Natural killer cell treated with Interleukin-12 subunit alpha and Interleukin-12 subunit beta and Interleukin-15 and Interleukin-18, amount 100 ng/mL, for 72 hours (primary cell): ENCODE results near the gene DDIAS. TPM values are rescaled to one million over a fixed set of nuclear protein-coding genes. Genes with fewer than 3 reads are reported as not detected.
"Not testable (repeated sequence)": the region's sequence is repeated elsewhere in the genome, so short reads cannot be mapped to it uniquely, and the experiment has no call there.

Experiments
- ATAC-seq, 2 donors: fragments of 150-1000 bp; cut with Tn5 transposase in 1 of 2; sonication (Bioruptor Pico), chemical (Tn5 transposase) in 1 of 2; 2 replicates each; pipeline ENCODE4 v1.10.0; 2021
- DNase-seq: peaks from one replicate; pipeline ENCODE4 v3.0.0; 2022; ENCODE audit warnings: low spot score
- H3K27ac Mint-ChIP-seq, 2 donors: 1 replicate in 1 of 2; 2 replicates in 1 of 2; pipeline ENCODE4 v1.8.0; 2022; ENCODE audit warnings: mixed read lengths in 2 of 2, mild to moderate bottlenecking in 1 of 2, moderate library complexity in 1 of 2
- H3K27me3 Mint-ChIP-seq, 2 donors: 1 replicate in 1 of 2; 2 replicates in 1 of 2; pipeline ENCODE4 v1.8.0; 2022; ENCODE audit warnings: mixed read lengths in 2 of 2
- H3K36me3 Mint-ChIP-seq: one replicate; pipeline ENCODE4 v1.8.0; 2022; ENCODE audit warnings: mixed read lengths
- H3K4me1 Mint-ChIP-seq, 2 donors: 1 replicate in 1 of 2; 2 replicates in 1 of 2; pipeline ENCODE4 v1.8.0; 2022; ENCODE audit warnings: low read depth in 2 of 2, mixed read lengths in 2 of 2, mild to moderate bottlenecking in 1 of 2
- H3K4me3 Mint-ChIP-seq: one replicate; pipeline ENCODE4 v1.8.0; 2022; ENCODE audit warnings: mixed read lengths
- H3K9me3 Mint-ChIP-seq: 2 replicates; pipeline ENCODE4 v1.8.0; 2022; ENCODE audit warnings: mixed read lengths
- total RNA-seq, 2 donors: library from RNA; stranded (reverse); gene quantifications; one replicate each; pipeline ENCODE4 v1.2.3, GENCODE V29; 2022

The DDIAS gene
- 10 to 100 TPM; 11.3 to 29.1 TPM for total RNA-seq

DNA sequence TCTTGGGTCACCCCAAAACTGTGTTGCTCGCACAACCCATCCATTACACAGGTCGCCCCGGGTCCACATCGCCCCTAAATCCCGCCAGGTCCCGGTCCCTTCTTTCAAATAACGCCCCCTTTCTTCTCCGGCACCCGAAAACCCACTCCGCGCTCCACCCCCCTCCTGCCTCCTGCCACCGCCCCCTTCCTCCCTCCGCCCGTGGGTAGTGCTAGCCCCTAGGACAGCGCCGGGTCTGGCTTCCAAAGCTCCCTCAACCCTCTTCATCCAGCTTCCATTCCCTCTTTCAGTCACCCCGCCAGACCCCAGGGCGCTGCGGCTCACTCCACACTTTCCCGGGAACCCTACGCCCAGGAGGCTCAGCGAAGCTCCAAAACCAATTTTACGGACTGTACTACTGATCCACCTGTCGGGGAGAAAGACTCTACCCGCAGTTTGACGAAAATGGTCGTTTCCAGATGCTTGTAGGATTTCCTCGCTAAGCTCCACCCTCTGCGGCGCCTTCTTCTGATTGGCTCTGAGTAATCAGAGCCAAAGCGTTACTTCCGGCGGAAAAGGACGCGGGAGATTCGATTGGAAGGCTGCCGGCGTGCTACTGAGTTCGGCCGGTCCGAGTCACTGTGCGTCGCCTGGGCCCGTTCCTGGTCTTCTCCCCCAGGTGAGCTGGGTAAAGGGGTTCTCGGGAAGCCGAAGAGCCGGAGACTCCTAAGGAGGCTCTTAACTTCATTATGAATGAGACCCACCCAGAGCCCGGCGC is at the start of gene DDIAS:
TSS of gene DDIAS (plus strand) at position 572 of the 757 bp plus-strand sequence. CDS start 13,003 bp downstream, outside the sequence.
- Mint-ChIP-seq H3K36me3 (no peaks in the 10 kb centered on the region), H3K9me3 (no peaks in the 10 kb centered on the region), H3K27ac (peak within 1 kb of the TSS; percentile 84 to 94), H3K27me3 (no peaks in the 10 kb centered on the region), H3K4me3 (peak within 1 kb of the TSS; percentile 98), H3K4me1 (peaks cover 33 to 51% of the 10 kb centered on the region in 2 donors)
- ATAC-seq (peak; percentile 83 to 87), DNase-seq (peak; percentile 96)

DNA sequence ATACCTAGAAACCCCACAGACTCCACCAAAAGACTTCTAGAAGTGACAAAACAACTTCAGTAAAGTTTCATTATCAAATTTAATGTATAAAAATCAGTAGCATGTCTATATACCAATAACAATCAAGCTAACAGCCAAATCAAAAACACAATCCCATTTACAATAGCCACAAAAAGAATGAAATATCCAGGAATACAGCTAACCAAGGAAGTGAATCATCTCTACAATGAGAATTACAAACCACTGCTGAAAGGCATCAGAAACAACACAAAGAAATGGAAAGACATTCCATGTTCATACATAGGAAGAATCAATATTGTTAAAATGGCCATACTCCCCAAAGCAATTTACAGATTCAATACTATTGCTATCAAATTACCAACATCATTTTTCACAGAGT is 47.3 kb upstream of the DDIAS start:
- Mint-ChIP-seq H3K4me1 (peaks cover 7% of the 10 kb centered on the region in 2 donors), H3K27me3 (no peaks in the 10 kb centered on the region), H3K4me3 (no peak overlapping the region), H3K27ac (no peak overlapping the region), H3K36me3 (no peaks in the 10 kb centered on the region), H3K9me3 (no peaks in the 10 kb centered on the region)
- DNase-seq (no peak), ATAC-seq (no peak)

GRCh38 chr11:82854916-82855315 is 46.6 kb upstream of the DDIAS start:
- DNase-seq, ATAC-seq, H3K4me1 Mint-ChIP-seq, H3K4me3 Mint-ChIP-seq, H3K9me3 Mint-ChIP-seq, H3K27me3 Mint-ChIP-seq, H3K36me3 Mint-ChIP-seq, H3K27ac Mint-ChIP-seq: not testable (repeated sequence)

DNA sequence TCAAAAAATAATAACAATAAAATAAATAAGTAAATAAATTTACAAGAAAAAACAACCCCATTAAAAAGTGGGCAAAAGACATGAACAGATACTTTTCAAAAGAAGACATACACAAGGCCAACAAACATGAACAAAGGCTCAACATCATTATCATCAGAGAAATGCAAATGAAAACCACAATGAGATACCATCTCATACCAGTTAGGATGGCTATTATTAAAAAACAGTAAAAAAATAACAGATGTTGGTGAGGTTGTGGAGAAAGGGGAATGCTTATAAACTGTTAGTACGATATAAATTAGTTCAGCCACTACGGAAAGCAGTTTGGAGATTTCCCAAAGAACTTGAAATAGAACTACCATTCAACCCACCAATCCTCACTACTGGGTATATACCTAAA is 45.9 kb upstream of the DDIAS start:
- Mint-ChIP-seq H3K27me3 (no peaks in the 10 kb centered on the region), H3K4me1 (peaks cover 7% of the 10 kb centered on the region in 2 donors), H3K27ac (no peak overlapping the region), H3K4me3 (no peak overlapping the region), H3K36me3 (no peaks in the 10 kb centered on the region), H3K9me3 (no peaks in the 10 kb centered on the region)
- ATAC-seq: no peak
- no peak for DNase-seq

DNA sequence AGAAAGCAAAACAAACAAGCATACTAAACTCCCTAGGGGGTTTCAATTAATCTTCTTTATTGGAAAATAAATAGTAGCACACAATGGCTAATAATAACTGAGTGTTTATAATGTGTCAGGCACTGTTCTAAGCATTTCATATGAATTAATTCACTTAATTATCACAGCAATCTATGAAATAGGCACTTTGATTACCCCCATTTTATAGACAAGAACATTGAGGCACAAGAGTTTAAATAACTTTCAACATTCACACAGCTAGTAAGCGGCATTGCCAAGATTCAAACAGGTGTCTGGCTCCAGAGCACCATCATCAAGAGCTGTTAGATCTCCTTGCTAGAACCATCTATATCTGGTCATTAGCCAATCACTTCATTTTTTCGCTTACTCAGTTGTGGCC is 44.4 kb upstream of the DDIAS start:
- peaks cover 7% of the 10 kb centered on the region in 2 donors for H3K4me1 Mint-ChIP-seq
- H3K9me3 Mint-ChIP-seq: no peaks in the 10 kb centered on the region
- no peaks in the 10 kb centered on the region for H3K27me3 Mint-ChIP-seq
- H3K36me3 Mint-ChIP-seq: no peaks in the 10 kb centered on the region
- no peak for DNase-seq
- H3K4me3 Mint-ChIP-seq: no peak overlapping the region
- no peak for ATAC-seq
- no peak overlapping the region for H3K27ac Mint-ChIP-seq

GRCh38 chr11:82858133-82858532 is 43.4 kb upstream of the DDIAS start:
- Mint-ChIP-seq H3K4me1 (peaks cover 7% of the 10 kb centered on the region in 2 donors), H3K36me3 (no peaks in the 10 kb centered on the region), H3K27ac (peak overlapping the region in 1 of 2 donors; percentile 7), H3K9me3 (no peaks in the 10 kb centered on the region), H3K27me3 (no peaks in the 10 kb centered on the region), H3K4me3 (no peak overlapping the region)
- no peak for ATAC-seq
- no peak for DNase-seq

DNA sequence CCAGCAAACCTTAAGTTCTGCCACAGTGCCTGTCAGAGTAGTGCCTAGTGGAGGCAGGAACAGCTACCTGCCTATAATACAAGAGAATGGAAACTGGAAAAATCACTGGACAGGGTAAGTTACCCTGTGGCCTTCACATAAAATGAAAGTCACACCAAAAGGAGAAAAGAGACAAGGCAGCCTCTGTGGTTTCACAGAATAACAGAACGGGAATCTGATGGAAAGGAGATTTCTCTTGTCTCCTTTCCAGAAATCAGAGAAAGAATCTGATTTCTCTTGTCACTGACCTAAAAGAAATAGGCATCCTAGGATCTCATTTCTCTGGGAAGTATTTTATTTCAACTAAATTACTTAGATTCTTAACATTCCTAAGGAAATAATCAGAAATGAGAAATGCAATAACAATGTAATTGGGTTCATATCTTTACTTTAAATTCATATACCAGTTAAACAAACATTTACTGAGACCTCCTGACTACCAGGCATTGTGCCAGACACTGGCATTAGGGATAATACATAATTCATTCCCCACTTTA is 42.9 kb upstream of the DDIAS start:
- H3K4me3 Mint-ChIP-seq: no peak overlapping the region
- peaks cover 7% of the 10 kb centered on the region in 2 donors for H3K4me1 Mint-ChIP-seq
- no peaks in the 10 kb centered on the region for H3K27me3 Mint-ChIP-seq
- H3K9me3 Mint-ChIP-seq: no peaks in the 10 kb centered on the region
- ATAC-seq (no peak), DNase-seq (no peak)
- peak overlapping the region in 1 of 2 donors; percentile 7 for H3K27ac Mint-ChIP-seq
- no peaks in the 10 kb centered on the region for H3K36me3 Mint-ChIP-seq

- H3K4me3 Mint-ChIP-seq: no peak overlapping the region
- DNase-seq: no peak
- no peaks in the 10 kb centered on the region for H3K36me3 Mint-ChIP-seq
- H3K4me1 Mint-ChIP-seq: peaks cover 0 to 2% of the 10 kb centered on the region in 2 donors
- H3K9me3 Mint-ChIP-seq: no peaks in the 10 kb centered on the region
- no peaks in the 10 kb centered on the region for H3K27me3 Mint-ChIP-seq
- no peak for ATAC-seq
- no peak overlapping the region for H3K27ac Mint-ChIP-seq
These were observed 41.8 kb upstream of the DDIAS start for GRCh38 chr11:82859750-82860149.

DNA sequence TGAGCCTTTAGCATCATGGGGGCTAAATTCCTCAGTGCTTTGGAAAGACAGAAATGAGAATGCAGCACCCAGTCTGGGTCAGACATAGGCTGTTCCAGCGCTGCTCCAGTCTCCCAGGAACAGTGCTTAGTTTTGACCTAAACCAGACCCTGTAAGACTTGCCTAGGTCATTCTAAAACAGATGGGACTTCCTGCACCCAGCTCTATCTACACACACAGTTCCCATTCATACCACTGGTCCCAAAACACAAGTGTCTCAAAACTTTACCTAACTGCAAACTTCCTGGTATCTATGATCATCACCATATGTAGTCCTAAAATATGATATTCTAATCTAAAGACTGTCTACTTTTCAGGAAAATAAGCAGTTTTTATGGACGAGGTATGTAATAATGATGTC is 39.2 kb upstream of the DDIAS start:
- no peak overlapping the region for H3K27ac Mint-ChIP-seq
- no peaks in the 10 kb centered on the region for H3K36me3 Mint-ChIP-seq
- H3K4me1 Mint-ChIP-seq: peaks cover 0 to 3% of the 10 kb centered on the region in 2 donors
- no peaks in the 10 kb centered on the region for H3K27me3 Mint-ChIP-seq
- no peaks in the 10 kb centered on the region for H3K9me3 Mint-ChIP-seq
- DNase-seq (no peak), ATAC-seq (no peak)
- no peak overlapping the region for H3K4me3 Mint-ChIP-seq

- DNase-seq (no peak), ATAC-seq (no peak)
- Mint-ChIP-seq H3K9me3 (no peaks in the 10 kb centered on the region), H3K27me3 (no peaks in the 10 kb centered on the region), H3K36me3 (no peaks in the 10 kb centered on the region), H3K4me1 (peaks cover 0 to 7% of the 10 kb centered on the region in 2 donors), H3K27ac (no peak overlapping the region), H3K4me3 (no peak overlapping the region)
These were observed 38.3 kb upstream of the DDIAS start for GRCh38 chr11:82863209-82863608.

DNA sequence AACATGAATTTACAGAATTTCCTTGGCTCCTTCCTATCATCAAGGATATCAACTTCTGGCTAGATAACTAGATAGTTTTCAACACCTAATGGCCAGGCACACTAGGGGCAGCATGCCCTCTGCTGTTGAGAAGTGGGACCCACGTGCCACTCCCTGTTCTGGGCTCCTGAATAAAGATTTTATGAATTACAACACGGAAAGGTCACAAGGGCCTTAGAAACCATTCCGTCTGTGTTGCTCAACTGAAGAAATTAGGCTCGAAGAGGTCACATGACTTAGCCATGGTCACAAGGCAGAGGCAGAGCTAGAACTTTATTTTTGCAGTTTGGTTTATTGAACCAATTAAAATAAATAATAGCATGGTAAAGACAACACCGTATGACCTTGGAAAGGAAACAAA is 37.3 kb upstream of the DDIAS start:
- ATAC-seq (no peak), DNase-seq (no peak)
- no peaks in the 10 kb centered on the region for H3K9me3 Mint-ChIP-seq
- H3K4me3 Mint-ChIP-seq: no peak overlapping the region
- no peak overlapping the region for H3K27ac Mint-ChIP-seq
- H3K4me1 Mint-ChIP-seq: peaks cover 0 to 7% of the 10 kb centered on the region in 2 donors
- H3K36me3 Mint-ChIP-seq: no peaks in the 10 kb centered on the region
- no peaks in the 10 kb centered on the region for H3K27me3 Mint-ChIP-seq

GRCh38 chr11:82865841-82866240 is 35.7 kb upstream of the DDIAS start:
- Mint-ChIP-seq H3K27ac (no peak overlapping the region), H3K36me3 (no peaks in the 10 kb centered on the region), H3K4me1 (peaks cover 0 to 7% of the 10 kb centered on the region in 2 donors), H3K4me3 (no peak overlapping the region), H3K9me3 (no peaks in the 10 kb centered on the region), H3K27me3 (no peaks in the 10 kb centered on the region)
- DNase-seq (no peak), ATAC-seq (no peak)

GRCh38 chr11:82867495-82868082 is 33.9 kb upstream of the DDIAS start:
- peak in 1 of 2 donors; percentile 58 for ATAC-seq
- no peaks in the 10 kb centered on the region for H3K27me3 Mint-ChIP-seq
- peak overlapping the region in 1 of 2 donors; percentile 80 for H3K27ac Mint-ChIP-seq
- no peak overlapping the region for H3K4me3 Mint-ChIP-seq
- no peaks in the 10 kb centered on the region for H3K36me3 Mint-ChIP-seq
- H3K9me3 Mint-ChIP-seq: no peaks in the 10 kb centered on the region
- H3K4me1 Mint-ChIP-seq: peaks cover 0 to 8% of the 10 kb centered on the region in 2 donors
- DNase-seq: peak; percentile 76

- Mint-ChIP-seq H3K4me1 (peaks cover 9 to 13% of the 10 kb centered on the region in 2 donors), H3K4me3 (no peak overlapping the region), H3K27ac (no peak overlapping the region), H3K36me3 (no peaks in the 10 kb centered on the region), H3K9me3 (no peaks in the 10 kb centered on the region), H3K27me3 (no peaks in the 10 kb centered on the region)
- DNase-seq (no peak), ATAC-seq (no peak)
These were observed 31.9 kb upstream of the DDIAS start for GRCh38 chr11:82869657-82870056.
